ENCODE measurements around the gene MFSD6.

GRCh38 chr2:190425883-190426658 is 17.9 kb downstream of the MFSD6 start:
- TF ChIP-seq EZH2 (IDR thresholded peaks at IDR 0.05) (no peak), POLR2AphosphoS5 (IDR thresholded peaks at IDR 0.05; ENCODE audit: borderline replicate concordance, low read depth, low read length) (no peak)
